ENCODE measurements around the gene ZNF799. TPM values are rescaled to one million over a fixed set of nuclear protein-coding genes. Genes with fewer than 3 reads are reported as not detected.
"Not testable (repeated sequence)": the region's sequence is repeated elsewhere in the genome, so short reads cannot be mapped to it uniquely, and the experiment has no call there.

The ZNF799 gene
- total RNA-seq, 2 donors from 2014 or later, result 4.2 to 4.6 TPM

DNA sequence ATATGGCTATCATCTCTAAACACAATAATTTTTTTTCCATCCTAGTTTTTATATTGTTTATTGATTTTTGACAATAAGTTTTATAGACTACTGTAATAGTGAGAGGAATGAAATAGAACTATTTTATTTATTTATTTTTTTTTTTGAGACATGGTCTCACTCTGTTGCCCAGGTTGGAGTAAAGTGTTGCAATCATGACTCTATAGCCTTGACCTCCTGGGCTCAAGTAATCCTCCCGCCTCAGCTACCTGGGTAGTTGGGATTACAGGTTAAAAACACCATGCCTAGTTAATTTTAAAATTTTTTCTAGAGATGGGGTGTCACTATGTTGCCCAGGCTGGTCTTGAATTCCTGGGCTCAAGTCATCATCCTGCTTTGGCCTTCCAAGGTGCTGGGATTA lies 27.0 kb downstream of the ZNF799 start:
- WGBS, 2 donors, result 90 to 100% methylated on average over 1 of the region's 1 CpG
- Histone ChIP-seq H3K4me1 (no peaks in the 10 kb centered on the region), H3K27me3 (no peaks in the 10 kb centered on the region), H3K36me3 (replicated peaks in 1 of 2; ENCODE audit: insufficient read depth in 1 of 2, low read depth in 2 of 2) (no peaks in the 10 kb centered on the region), H3K27ac (no peak overlapping the region), H3K4me3 (no peak overlapping the region), H3K9me3 (no peaks in the 10 kb centered on the region)
- intact Hi-C loops (cut with DNase I), result no loop called here
- no peak for DNase-seq
- TF ChIP-seq, protein P1, sequence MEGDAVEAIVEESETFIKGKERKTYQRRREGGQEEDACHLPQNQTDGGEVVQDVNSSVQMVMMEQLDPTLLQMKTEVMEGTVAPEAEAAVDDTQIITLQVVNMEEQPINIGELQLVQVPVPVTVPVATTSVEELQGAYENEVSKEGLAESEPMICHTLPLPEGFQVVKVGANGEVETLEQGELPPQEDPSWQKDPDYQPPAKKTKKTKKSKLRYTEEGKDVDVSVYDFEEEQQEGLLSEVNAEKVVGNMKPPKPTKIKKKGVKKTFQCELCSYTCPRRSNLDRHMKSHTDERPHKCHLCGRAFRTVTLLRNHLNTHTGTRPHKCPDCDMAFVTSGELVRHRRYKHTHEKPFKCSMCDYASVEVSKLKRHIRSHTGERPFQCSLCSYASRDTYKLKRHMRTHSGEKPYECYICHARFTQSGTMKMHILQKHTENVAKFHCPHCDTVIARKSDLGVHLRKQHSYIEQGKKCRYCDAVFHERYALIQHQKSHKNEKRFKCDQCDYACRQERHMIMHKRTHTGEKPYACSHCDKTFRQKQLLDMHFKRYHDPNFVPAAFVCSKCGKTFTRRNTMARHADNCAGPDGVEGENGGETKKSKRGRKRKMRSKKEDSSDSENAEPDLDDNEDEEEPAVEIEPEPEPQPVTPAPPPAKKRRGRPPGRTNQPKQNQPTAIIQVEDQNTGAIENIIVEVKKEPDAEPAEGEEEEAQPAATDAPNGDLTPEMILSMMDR (IDR thresholded peaks at IDR 0.05), result no peak
- no peak for TF ChIP-seq POLR2A (IDR thresholded peaks at IDR 0.05)
- ATAC-seq, result no peak

DNA sequence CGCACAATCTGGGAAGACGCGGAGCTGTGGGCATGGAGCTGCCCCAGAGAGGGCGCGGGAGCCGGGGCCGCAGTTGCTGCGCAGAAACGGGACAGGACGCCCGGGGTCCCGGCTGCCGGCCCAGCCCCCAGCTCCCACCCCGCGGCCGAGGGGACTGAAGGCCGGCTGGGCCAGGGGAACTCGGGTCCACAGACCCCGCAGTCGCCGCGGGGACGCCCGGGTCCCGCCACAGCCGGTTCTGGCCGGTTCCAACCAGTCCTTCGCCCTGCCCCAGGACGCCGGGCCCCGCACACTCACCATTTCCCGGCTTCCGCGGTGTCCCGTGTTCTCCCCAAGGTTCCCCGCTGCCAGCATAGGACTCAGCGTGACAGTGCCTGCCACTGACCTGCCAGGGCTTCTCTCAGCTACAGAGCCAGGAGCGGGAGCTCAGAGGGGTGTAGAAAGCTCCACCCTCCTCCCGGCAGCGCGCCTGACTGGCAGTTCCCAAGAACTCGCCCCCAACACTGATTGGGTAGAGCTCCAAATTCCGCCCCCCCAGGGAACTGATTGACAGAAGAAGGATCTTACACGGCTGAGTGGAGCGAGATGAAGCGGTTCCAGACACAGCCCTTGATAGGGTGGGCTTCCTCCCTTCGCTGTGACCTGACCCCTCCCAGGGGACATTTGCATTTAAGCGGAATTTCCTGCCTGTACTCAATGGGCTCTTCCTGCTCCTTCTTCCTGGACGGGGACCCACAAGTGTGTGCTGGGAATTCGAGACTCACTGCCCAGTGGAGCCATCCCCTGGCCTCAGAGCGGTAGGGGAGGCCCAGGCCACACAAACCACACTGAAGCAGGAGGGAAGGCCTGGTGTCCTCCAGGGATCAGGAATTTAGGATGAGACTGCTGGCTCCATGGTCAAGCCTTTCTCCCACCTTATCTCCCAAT lies 35.6 kb downstream of the ZNF799 start, which contains the start of gene ZNF442:
Gene ZNF442, minus strand, starts transcription at position 448 of the 927 bp plus-strand sequence. CDS start 2,052 bp downstream, outside the sequence.
- peak; percentile 78 to 94 (median 92) for TF ChIP-seq POLR2A (IDR thresholded peaks at IDR 0.05)
- TF ChIP-seq, protein P1 (IDR thresholded peaks at IDR 0.05), result peak; percentile 26 to 88 (median 71)
- peak; percentile 95 to 98 (median 96) for DNase-seq
- Histone ChIP-seq H3K27ac (peak within 1 kb of the TSS; percentile 76 to 93 (median 88)), H3K36me3 (replicated peaks in 1 of 2; ENCODE audit: insufficient read depth in 1 of 2, low read depth in 2 of 2) (no peaks in the 10 kb centered on the region), H3K4me3 (peak within 1 kb of the TSS; percentile 81 to 88), H3K9me3 (no peaks in the 10 kb centered on the region), H3K4me1 (peaks cover 16% of the 10 kb centered on the region), H3K27me3 (no peaks in the 10 kb centered on the region)
- WGBS, 2 donors, result 0 to 1% methylated on average over 9 to 33 of the region's 51 CpGs
- ATAC-seq, result peak; percentile 97
- intact Hi-C loops (cut with DNase I), result no loop called here

DNA sequence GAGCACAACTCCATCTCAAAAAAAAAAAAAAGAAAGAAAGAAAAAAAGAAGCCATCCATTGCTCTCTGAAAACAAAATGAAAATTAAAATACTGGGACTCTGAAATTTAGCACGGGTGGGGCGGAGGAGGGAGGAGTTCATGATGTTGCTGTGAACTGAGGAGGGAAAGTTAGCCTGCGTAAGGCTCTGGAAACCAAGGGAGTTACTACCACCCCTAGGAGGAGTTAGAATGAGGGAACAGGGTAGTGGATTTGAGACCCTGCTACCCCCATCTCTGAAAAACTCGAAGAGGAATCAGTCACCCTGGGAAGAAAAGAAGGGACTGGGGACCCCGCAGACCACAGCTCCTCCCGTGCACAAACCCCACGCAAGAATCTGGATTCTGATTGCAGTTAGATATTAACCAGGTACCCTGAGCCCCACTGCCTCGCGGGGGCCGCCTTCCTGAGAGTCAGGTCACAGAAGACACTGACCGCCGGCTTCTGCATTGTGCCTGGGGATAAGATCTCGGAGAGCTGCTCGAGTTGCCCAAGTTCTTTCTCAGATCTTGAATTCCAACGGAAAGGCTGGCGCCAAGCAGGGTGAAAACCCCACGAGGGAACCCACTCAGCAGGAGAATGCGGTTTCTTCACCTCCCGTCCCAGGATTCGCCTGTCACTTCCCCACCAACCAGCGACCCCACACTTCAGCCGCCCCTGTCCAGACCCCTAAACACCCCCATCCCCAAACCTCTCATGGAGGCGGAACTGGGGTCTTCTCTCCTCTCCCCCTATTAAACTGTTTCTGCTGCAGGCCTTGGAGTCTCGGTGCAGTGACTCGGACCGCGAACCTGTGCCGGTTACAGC lies 36.5 kb downstream of the ZNF799 start:
- H3K4me1 ChIP-seq, result peaks cover 16% of the 10 kb centered on the region
- intact Hi-C loops (cut with DNase I), result no loop called here
- WGBS, 2 donors, result 5 to 19% methylated on average over 6 to 28 of the region's 28 CpGs
- DNase-seq (peak; percentile 9 to 30 (median 23)), ATAC-seq (no peak)
- no peaks in the 10 kb centered on the region for H3K27me3 ChIP-seq
- H3K27ac ChIP-seq, result peak overlapping the region; percentile 76 to 93 (median 88)
- TF ChIP-seq, protein P1 (IDR thresholded peaks at IDR 0.05), result no peak
- TF ChIP-seq POLR2A (IDR thresholded peaks at IDR 0.05), result no peak
- H3K36me3 ChIP-seq (replicated peaks in 1 of 2; ENCODE audit: insufficient read depth in 1 of 2, low read depth in 2 of 2), result no peaks in the 10 kb centered on the region
- peak overlapping the region; percentile 81 to 88 for H3K4me3 ChIP-seq
- H3K9me3 ChIP-seq, result no peaks in the 10 kb centered on the region

DNA sequence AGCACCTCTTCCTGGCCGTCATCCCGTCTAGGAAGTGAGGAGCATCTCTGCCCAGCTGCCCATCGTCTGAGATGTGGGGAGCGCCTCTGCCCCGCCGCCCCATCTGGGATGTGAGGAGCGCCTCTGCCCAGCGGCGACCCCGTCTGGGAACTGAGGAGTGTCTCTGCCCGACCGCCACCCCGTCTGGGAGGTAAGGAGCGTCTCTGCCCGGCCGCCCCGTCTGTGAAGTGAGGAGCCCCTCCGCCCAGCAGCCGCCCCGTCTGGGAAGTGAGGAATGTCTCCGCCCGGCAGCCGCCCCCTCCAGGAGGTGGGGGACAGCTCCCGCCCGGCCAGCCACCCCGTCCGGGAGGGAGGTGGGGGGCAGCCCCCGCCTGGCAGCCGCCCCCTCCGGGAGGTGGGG lies 38.8 kb downstream of the ZNF799 start:
- 95% methylated on average over 15 of the region's 30 CpGs; no CpG with 5 or more reads in 1 of the 2 donors for WGBS, 2 donors
- H3K9me3 ChIP-seq; H3K36me3 ChIP-seq (replicated peaks in 1 of 2; ENCODE audit: insufficient read depth in 1 of 2, low read depth in 2 of 2); DNase-seq; H3K27me3 ChIP-seq; H3K4me3 ChIP-seq; intact Hi-C loops (cut with DNase I); H3K27ac ChIP-seq; ATAC-seq: not testable (repeated sequence)
- H3K4me1 ChIP-seq, result peaks cover 16% of the 10 kb centered on the region

DNA sequence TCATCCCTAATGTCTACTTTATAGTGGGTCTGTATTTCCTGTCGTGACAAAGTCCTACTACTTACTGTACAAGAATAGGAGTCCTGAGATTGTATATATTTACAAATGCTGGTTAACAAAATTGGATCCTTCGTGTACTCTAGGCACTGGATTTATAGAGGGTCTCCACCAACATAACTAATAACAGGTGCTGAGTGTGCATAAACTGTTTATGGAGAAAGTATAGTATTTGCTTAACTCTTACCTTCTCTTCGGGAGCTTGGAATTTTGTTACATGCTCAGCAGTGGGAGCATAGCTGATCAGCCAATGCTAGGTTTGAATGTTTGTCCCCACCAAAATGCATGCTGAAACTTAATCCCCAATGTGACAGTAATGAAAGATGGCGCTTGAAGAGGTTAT lies 47.7 kb downstream of the ZNF799 start:
- intact Hi-C loops (cut with DNase I), result no loop called here
- Histone ChIP-seq H3K36me3 (replicated peaks in 1 of 2; ENCODE audit: insufficient read depth in 1 of 2, low read depth in 2 of 2) (peaks cover 9 to 10% of the 10 kb centered on the region in 2 donors), H3K4me3 (no peak overlapping the region), H3K9me3 (peaks cover 0 to 22% (median 0%) of the 10 kb centered on the region in 3 donors), H3K4me1 (no peaks in the 10 kb centered on the region), H3K27me3 (no peaks in the 10 kb centered on the region), H3K27ac (no peak overlapping the region)
- DNase-seq (no peak), ATAC-seq (no peak)
- TF ChIP-seq POLR2A (IDR thresholded peaks at IDR 0.05), result no peak
- TF ChIP-seq, protein P1 (IDR thresholded peaks at IDR 0.05), result no peak
- WGBS, 2 donors, result 88 to 97% methylated on average over 4 of the region's 4 CpGs

All from body of pancreas (tissue), 4 donors.